Measurements from ENCODE around the gene SPATS2. TPM values are rescaled to one million over a fixed set of nuclear protein-coding genes. Genes with fewer than 3 reads are reported as not detected.

The SPATS2 gene
- total RNA-seq, 1 experiment from 2014 or later, result 56.3 TPM

- TF ChIP-seq POLR2AphosphoS5 (IDR thresholded peaks at IDR 0.05; ENCODE audit: low read depth, low read length) (no peak), CTCF (IDR thresholded peaks at IDR 0.05) (no peak)
- H3K9me3 ChIP-seq (ENCODE audit: control insufficient read depth, insufficient read depth, low read depth, low read length), result no peaks in the 10 kb centered on the region
- no peaks in the 10 kb centered on the region for H3K36me3 ChIP-seq (ENCODE audit: control insufficient read depth, insufficient read depth, low read length)
- intact Hi-C loops (cut with micrococcal nuclease; ENCODE audit: unreplicated experiment), result no loop called here
- no peak overlapping the region for H3K4me3 ChIP-seq (ENCODE audit: low read depth in 2 of 2, low read length in 2 of 2)
- no peaks in the 10 kb centered on the region for H3K27me3 ChIP-seq (ENCODE audit: control insufficient read depth, insufficient read depth, low read length)
- no TSS peak for BruUV-seq (replicated peaks)
- ChIA-PET POLR2A (no interaction called here), CTCF (no interaction called here)
- no peak overlapping the region for H3K27ac ChIP-seq (ENCODE audit: low read length)
- ATAC-seq (no peak), DNase-seq (ENCODE audit: low read depth, low spot score) (no peak)
- no peaks in the 10 kb centered on the region for H3K4me1 ChIP-seq (ENCODE audit: control insufficient read depth, insufficient read depth, low read length)
- in situ Hi-C loops (cut with HindIII; ENCODE audit: low pct_unique_long_range_greater_than_20kb, low sequenced_read_pairs), result no loop called here
Measured at GRCh38 chr12:49471557-49471956, 104.3 kb downstream of the SPATS2 start.

DNA sequence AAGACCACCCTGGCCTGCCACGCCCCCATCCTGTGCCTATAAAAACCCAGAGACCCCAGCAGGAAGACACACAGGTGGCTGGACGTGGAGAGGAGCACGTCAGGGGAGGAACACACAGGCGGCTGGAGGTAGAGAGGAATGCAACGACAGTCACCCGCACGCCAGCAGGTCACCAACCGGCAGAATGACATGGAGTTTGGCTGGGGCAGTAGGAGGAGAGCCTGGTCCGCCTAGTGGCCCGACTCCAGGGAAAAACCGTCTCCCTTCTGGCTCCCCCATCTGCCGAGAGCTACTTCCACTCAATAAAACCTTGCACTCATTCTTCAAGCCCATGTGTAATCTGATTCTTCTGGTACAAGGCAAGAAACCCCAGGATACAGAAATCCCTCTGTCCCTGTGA, 108.8 kb downstream of the SPATS2 start:
- TF ChIP-seq REST (IDR thresholded peaks at IDR 0.05; ENCODE audit: insufficient read depth in 1 of 2, low read depth in 2 of 2, low read length in 1 of 2), result no peak
- TF ChIP-seq TCF7L2 (IDR thresholded peaks at IDR 0.05; ENCODE audit: low read depth, low read length), result no peak
- no peak for TF ChIP-seq SIN3A (IDR thresholded peaks at IDR 0.05; ENCODE audit: borderline replicate concordance, insufficient read depth, low read depth, low read length)
- TF ChIP-seq CTCF (IDR thresholded peaks at IDR 0.05), result no peak
- no peak for TF ChIP-seq POLR2AphosphoS5 (IDR thresholded peaks at IDR 0.05; ENCODE audit: low read depth, low read length)
- ChIA-PET CTCF (no interaction called here), POLR2A (no interaction called here)
- Histone ChIP-seq H3K9me3 (ENCODE audit: control insufficient read depth, insufficient read depth, low read depth, low read length) (no peaks in the 10 kb centered on the region), H3K4me3 (ENCODE audit: low read depth in 2 of 2, low read length in 2 of 2) (no peak overlapping the region), H3K27me3 (ENCODE audit: control insufficient read depth, insufficient read depth, low read length) (no peaks in the 10 kb centered on the region), H3K36me3 (ENCODE audit: control insufficient read depth, insufficient read depth, low read length) (no peaks in the 10 kb centered on the region), H3K4me1 (ENCODE audit: control insufficient read depth, insufficient read depth, low read length) (no peaks in the 10 kb centered on the region), H3K27ac (ENCODE audit: low read length) (no peak overlapping the region)
- no peak for DNase-seq (ENCODE audit: low read depth, low spot score)
- no peak for ATAC-seq
- in situ Hi-C loops (cut with HindIII; ENCODE audit: low pct_unique_long_range_greater_than_20kb, low sequenced_read_pairs), result no loop called here
- intact Hi-C loops (cut with micrococcal nuclease; ENCODE audit: unreplicated experiment), result no loop called here
- BruUV-seq (replicated peaks), result no TSS peak

Measured in Panc1 (cell line).